ENCODE measurements around the gene BCL2L13.
"Not testable (repeated sequence)": the region's sequence is repeated elsewhere in the genome, so short reads cannot be mapped to it uniquely, and the experiment has no call there.

BCL2L13 gene

GRCh38 chr22:17634696-17635095 is 3.9 kb upstream of the BCL2L13 start:
- DNase-seq: no peak

DNA sequence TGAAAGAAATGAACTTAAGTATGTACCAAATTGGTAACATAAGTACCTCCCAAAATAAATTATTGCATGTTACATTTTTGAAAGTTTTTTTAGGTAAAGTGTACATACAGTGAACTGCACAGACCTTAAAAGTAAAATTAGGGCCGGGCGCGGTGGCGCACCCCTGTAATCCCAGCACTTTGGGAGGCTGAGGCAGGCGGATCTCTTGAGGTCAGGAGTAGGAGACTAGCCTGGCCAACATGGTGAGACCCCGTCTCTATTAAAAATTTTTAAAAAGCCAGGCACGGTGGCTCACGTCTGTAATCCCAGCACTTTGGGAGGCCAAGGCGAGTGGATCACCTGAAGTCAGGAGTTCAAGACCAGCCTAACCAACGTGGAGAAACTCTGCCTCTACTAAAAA is 1.7 kb upstream of the BCL2L13 start:
- not testable (repeated sequence) for DNase-seq

GRCh38 chr22:17637490-17638181 is 921 bp upstream of the BCL2L13 start:
- DNase-seq: no peak

- no peak for DNase-seq
These were observed 450 bp upstream of the BCL2L13 start for GRCh38 chr22:17638182-17638431.

DNA sequence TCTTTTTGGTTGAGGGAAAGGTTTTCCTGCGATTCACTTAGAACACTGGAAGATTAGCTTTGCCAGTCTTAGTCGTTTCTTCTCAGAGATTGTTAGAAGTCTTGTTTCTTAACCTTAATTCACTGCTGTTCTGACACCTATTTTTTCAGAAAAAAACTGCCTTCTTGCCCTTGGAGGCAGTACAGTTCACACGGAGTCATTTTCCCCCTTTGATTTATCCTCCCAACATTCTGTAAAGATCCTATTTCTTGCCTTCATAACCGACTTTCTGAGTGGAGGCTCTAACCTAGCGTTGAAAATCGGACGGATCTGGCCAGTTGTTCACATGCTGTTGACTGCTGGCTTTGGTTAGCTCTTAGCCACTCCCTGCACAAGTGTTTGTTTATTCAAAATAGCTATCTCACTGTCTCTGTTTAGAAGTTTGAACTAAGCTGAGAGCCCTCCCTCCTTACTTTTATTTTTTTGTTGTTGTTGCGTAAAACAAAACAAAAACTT is 737 bp downstream of the BCL2L13 start:
- no peak for DNase-seq

DNA sequence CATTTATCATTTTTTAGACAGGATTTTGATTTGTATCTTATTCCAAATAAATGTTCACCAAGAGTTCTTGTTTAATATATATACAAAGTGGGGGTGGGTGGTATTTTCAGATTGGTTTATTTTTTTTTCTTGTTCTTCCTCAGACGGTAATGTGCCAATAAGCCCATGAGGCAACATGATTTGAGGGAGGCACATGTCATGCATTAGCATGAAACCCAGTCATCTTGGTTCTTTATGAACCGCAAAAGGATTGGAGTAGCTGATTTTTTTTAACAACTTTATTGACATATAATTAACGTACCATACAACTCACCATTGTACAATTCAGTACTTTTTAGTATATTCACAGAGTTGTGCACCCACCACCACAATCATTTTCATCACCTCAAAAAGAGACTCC is 2.7 kb downstream of the BCL2L13 start:
- no peak for DNase-seq

DNA sequence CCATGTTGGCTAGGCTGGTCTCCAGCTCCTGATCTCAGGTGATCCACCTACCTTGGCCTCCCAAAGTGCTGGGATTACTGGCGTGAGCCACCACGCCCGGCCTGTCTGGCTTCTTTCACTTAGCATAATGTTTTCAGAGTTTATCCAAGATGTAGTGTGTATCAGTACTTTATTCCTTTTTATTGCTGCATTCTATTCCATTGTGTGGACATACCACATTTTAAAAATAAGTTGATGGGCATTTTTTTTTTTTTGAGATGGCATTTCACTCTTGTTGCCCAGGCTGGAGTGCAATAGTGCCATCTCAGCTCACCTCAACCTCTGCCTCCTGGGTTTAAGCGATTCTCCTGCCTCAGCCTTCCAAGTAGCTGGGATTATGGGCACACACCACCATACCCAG is 3.8 kb downstream of the BCL2L13 start:
- DNase-seq: not testable (repeated sequence)

- no peak for DNase-seq
These were observed 8.9 kb downstream of the BCL2L13 start for GRCh38 chr22:17647452-17647851.

GRCh38 chr22:17647991-17648390 is 9.4 kb downstream of the BCL2L13 start:
- no peak for DNase-seq

DNA sequence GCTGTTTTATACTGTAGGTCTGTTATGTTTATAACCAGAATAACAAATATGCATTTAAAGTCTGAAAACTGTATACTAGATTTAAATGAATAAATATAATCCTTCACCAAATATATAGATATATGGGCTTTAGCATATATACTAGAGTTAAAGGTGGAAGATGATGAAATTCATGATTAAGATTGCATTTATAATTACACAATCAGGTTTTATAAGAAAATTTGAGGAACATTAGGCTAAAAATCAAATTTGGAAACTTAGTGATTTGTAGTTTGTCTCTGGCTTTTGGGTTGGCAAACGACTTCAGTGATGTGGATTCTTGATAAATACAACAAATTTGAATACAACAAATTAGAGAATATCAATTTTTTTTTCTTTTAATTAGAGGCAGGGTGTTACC is 10.0 kb downstream of the BCL2L13 start:
- DNase-seq: no peak

- DNase-seq: no peak
These were observed 16.7 kb downstream of the BCL2L13 start for GRCh38 chr22:17655289-17655688.

- no peak for DNase-seq
These were observed 18.4 kb downstream of the BCL2L13 start for GRCh38 chr22:17656870-17657395.

- no peak for DNase-seq
These were observed 26.0 kb downstream of the BCL2L13 start for GRCh38 chr22:17664414-17665055.

DNA sequence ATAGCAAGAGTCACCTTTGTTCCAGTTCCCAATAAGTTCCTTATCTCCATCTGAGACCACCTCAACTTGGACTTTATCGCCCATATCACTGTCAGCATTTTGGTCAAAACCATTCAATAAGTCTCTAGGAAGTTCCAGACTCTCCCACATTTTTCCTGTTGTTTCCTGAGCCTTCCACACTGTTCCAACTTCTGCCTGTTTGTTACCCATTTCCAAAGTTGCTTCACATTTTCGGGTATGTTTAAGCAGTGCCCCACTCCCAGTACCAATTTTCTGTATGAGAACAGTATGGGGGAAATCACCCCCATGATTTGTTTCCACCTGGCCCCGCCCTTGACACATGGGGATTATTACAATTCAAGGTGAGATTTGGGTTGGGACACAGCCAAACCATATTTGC is 26.7 kb downstream of the BCL2L13 start:
- no peak for DNase-seq

DNA sequence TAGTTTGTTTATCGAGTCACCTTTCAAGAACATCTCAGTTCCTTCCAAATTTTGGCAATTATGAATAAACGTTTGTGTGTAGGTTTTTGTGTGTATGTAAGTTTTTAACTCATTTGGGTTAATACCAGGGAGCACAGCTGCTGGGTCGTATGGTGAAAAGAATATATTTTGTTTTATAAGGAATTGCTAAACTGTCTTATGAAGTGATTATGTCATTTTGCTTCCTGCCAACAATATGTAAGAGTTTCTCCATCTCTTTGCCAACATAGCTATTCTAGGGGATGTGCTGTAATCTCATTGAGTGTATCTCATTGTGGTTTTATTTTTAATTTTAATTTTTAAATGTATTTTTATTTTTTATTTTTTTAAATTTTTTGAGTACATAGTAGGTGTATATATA is 27.3 kb downstream of the BCL2L13 start:
- no peak for DNase-seq

DNA sequence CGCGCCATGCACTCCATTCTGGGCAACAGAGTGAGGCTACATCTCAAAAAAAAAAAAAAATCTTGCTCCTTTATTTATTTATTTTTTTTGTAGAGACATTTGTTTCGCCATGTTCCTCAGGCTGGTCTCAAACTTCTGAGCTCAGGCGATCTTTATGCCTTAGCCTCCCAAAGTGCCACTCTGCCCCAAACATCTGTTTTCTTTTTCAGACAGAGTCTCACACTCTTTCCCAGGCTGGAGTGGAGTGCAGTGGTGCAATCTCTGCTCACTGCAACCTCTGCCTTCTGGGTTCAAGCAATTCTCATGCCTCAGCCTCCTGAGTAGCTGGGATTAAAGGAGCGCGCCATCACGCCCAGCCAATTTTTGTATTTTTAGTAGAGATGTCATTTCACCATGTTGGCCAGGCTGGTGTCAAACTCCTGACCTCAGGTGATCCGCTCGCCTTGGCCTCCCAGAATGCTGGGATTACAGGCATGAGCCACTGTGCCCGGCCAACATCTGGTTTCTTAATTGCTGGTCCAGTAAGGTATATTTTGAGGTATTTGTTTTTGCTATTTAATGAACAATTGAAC is 33.0 kb downstream of the BCL2L13 start:
- DNase-seq: not testable (repeated sequence)

DNA sequence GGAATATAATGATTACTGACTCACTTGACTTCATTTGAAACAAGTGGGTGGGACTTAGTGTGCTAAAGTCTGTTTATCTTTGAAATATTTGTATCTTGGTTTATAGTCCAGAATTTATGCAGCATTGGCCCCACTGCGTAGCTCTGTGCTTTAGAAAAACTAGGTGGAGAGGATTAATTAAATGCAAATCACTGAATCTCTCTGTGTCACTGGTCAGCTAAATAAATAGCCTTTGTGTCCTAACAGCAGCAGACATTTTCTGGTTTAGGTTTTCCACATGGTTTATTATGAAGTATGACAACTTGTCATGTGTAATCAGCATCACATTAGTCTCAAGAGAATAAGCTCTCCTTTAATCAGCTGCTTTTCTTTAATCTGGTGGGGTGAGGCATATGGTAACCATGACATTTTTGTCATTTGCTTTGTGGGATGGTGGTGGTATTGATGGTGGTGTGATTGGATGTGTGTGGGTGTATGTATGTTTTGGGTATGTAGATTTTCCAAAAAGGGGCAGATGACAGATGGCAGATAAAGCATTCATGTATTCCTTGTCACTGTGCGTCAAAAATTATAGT is 33.9 kb downstream of the BCL2L13 start:
- DNase-seq: no peak

DNA sequence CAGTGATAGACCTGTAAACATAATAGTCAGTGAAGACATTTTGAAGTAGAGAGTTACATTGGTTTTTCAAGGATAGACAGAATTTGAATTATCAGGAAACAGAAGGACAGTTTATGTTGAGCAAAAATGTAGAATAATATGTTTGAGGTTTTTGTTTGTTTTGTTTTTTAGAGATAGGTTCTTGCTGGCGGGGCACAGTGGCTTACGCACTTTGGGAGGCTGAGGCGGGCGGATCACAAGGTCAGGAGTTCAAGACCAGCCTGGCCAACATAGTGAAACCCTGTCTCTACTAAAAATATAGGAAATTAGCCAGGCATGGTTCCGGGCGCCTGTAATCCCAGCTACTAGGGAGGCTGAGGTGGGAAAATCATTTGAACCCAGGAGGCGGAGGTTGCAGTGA is 35.6 kb downstream of the BCL2L13 start:
- no peak for DNase-seq

DNA sequence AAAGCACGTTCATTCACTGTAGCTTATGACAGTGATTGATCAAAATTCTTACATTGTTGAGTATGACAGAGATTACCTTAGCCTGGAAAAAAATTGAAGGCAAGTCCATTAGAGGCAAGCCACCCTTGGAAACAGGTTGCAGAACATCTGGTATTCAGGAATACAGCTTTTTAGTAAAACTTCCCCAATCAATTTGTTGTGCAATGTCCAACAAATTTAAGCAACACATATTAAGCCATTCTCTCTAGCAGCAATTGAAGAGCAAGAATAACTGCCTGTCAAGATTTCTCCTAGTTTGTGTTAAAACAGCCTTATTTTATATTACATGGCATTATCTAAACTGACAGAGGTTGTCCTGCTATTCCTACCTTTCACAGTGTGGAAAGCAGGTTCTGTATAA is 37.0 kb downstream of the BCL2L13 start:
- DNase-seq: no peak

DNA sequence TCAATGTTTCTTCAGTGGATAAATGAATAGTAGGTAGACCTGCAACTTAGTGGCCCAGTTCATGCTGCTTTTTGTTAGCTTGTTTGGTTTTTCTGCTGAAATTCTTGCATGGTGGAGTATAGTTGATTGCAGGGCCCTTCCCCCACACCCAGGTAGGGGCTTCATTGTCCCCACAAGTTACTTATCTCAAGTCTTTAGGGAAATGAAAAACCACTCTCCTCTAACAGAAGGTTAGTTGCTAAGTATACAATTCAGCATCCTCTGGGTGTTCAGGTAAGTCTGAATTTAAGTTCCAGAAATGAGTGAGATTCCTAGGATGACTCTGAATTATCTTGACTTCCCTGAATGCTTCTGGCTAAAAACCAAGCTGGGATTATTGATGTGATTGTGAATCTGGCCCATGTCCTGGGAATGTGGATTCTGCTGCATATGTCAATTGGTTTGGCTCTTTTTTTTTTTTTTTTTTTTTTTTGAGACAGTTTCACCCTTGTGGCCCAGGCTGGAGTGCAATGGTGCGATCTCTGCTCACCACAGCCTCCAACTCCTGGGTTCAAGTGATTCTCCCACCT is 40.3 kb downstream of the BCL2L13 start:
- no peak for DNase-seq

GRCh38 chr22:17684245-17684644 is 45.7 kb downstream of the BCL2L13 start:
- no peak for DNase-seq

DNA sequence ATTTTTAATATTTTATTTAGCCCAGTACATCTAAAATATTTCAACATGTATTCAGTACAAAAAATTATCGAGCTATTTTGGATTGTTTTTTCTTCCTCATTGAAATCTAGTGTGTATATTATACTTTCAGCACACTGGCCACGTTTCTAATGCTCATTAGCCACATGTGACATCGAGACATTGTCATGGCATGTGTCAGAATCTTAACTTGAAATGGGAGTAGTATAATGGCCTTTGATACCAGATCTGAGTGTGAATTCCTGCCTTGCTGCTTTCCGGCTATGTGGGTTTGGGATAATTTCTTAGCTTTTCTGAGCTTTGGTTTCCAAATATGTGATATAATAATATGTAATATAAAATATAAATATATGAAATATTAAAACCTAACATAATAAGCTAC is 54.3 kb downstream of the BCL2L13 start:
- no peak for DNase-seq

DNA sequence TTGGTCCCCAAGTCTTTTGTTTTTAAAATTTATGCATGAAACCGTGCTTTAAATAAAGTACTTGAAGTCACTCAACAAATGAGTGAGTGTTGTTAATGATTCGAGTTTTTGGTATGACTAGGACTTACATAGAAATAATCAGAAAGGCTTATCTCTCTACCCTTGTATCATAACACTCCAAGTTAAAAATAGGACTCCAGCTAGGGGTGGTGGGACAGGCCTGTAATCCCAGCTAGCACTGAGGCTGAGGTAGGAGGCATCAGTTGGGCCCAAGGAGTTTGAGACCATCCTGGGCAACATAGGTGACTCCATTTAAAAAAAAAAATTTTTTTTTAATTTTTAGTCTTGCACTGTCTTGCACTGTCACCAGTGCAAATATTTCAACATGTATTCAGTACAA is 55.6 kb downstream of the BCL2L13 start:
- DNase-seq: no peak
